Stimulated activated CD8-positive, alpha-beta memory T cell treated with anti-CD3 and anti-CD28 coated beads, Interleukin-15, amount 100 ng/mL, for 1 hour (primary cell): ENCODE results near the gene CEBPZOS.

Source experiments
- DNase-seq: peaks from one replicate; pipeline ENCODE4 v3.0.0-alpha.2; 2020; ENCODE audit warnings: low read depth

The CEBPZOS gene

GRCh38 chr2:37196320-37197195 is at the start of gene CEBPZOS:
TSS of gene CEBPZOS (plus strand) at chr2:37196496. CDS start at chr2:37199705, 3,209 bp downstream.
- peak; percentile 82 for DNase-seq

GRCh38 chr2:37148325-37148724 is 48.0 kb upstream of the CEBPZOS start:
- no peak for DNase-seq

DNA sequence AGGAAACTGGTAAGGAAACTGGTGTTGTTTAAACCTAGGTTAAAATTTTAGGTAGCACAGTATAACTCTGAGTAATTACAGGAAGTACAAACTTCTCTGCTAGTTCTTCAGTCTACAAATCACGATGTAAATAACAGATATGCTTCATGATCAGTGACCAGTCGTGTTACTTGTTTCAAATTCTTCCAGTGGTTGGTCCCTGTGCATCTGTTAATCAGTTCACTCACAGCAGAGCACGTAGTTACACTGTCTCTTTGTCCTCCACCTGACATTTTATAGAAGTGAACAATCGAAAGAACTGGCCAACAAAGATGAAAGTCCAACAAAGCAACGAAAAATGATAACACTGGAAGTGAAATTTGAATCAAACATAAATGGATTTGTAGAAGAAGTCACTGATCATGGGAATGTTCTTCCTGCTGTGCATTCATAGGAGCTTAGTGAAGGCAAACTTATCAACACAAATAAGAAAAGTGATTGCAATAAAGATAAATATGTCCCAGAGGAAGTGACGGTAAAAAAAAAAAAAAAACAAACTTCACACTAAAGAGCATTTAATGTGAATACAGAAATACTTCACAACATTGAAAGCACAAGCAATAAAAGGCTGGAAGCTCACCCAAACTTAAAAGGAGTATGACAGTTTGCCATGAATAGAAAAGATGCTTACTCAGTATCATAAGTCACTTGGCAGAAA is 46.5 kb upstream of the CEBPZOS start:
- DNase-seq = no peak

DNA sequence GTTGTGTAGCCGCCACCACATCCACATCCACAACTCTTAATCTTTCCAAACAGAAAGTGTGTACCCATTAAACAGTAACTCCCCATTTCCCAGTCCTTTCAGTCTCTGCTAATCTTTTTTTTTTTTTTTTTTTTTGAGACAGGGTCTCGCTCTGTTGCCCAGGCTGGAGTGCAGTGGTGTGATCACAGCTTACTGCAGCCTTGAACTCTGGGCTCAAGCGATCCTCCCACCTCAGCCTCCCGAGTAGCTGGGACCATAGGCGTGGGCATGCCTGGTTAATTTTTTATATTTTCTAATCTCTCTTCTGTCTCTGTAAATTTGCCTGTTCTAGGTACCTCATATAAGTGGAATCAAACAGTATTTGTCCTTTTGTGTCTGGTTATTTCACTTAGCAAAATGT is 43.1 kb upstream of the CEBPZOS start:
- DNase-seq = no peak

DNA sequence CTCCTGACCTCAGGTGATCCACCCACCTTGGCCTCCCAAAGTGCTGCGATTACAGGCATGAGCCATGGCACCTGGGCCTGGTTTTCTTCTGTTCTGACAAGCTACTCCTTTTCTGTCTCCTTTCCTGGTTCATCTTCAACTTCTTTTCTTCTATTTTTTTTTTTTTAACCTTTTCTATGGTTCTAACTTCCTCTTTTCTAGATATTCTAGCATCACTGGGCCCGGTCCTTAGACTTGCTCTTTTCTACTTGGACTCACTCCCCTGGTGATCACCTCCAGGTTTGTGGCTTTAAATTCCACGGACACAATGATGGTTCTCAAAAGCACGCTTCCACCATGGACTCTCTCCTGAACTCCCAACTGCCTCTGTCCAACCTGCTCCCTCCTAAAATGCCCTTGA is 41.5 kb upstream of the CEBPZOS start:
- DNase-seq = no peak

- DNase-seq = peak; percentile 25
Measured at GRCh38 chr2:37156071-37156856, 40.0 kb upstream of the CEBPZOS start.

DNA sequence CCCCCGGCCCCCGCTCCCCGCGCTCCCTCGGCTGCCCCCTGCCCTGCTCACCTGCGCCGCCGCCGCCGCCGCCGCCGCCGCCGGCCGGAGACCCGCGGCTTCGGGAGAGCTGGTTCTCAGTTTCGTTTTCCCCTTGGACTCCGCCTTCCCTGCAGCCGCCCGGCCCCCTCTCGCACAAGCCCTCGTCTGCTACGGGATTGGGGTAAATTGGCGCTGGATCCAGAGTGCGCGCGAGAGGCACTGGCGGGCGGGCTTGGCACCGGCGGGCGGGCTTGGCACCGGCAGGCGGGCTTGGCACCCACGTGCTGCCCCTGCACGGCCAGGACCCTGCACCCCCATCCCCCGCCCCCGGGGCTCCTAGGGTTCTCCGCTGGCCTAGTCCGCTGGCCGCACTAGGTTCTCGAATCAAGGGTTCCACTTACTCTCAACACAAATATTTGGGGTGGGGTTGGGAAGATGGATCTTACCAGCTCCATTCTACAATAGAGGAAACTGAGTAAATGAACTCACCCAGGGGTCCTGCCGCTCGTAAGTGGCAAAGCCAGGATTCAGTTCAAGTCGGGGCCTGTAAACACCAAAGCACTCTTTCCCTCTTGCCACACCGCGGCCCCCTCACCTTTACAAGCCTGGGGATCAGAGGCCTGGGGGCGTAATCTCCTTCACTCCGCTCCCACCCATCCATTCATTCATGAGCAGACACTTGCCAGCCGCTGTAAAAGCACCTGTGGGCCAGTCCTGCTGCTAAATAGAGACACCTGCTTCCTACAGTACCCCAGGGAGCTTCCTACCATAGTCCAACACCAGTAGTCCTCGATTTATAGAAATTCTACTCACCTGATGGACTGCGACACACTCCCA is 39.2 kb upstream of the CEBPZOS start, which contains the start of gene EIF2AK2:
Gene EIF2AK2 (minus strand): TSS at position 124 of the 858 bp plus-strand sequence. CDS start 9,174 bp downstream, outside the sequence.
- peak; percentile 79 for DNase-seq

DNA sequence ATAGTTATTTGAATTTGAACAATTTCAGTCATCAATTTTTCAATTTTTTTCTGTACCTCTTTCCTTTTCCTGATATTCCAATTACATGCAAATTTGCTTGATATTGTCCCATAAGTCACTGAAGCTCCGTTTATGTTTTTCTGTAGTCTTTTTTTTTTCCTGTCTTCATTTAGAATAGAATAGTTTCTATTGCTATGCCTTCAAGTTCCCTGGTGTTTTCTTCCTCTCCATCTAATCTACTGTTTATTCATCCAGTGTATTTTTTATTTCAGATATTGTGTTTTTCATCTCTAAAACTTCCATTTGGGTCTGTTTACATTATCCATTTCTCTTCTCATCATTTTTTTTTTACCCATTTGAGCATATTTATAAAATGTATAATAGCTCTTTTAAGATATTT is 31.5 kb upstream of the CEBPZOS start:
- no peak for DNase-seq

- DNase-seq = no peak
Measured at GRCh38 chr2:37167636-37168180, 28.6 kb upstream of the CEBPZOS start.

GRCh38 chr2:37168217-37168981 is 27.9 kb upstream of the CEBPZOS start:
- DNase-seq = no peak

DNA sequence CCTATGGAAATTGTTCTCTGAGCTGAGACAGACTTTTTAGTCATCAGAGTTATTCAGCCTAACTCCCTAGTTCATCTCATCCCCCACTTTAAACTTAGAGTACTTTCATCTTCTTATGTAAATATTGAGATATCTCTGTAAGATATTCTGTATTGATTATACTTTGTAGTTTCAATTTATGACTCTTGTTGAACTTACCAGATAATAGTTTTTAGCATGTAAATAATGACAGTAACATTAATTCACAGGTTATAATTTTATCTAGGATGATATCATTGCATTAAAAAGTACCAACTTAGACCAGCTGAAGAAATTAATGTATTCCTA is 24.7 kb upstream of the CEBPZOS start:
- no peak for DNase-seq

DNA sequence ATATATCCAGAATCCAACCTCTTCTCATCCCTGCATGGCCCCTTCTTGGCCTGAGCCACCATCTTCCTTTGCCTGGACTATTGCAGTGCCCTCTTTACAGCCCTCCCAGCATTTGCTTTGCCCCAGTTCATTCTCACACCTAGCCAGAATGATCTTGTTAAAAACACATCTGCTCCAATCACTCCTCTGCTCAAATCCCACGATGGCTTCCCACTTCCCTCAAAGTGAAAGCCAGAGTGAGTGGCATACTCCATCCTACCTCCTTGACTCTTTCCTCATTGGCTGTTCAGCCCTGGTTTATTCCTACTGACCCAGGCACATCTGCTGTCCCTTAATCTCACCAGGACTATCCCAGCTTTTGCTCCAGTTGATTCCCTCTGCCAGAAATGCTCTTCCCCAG is 22.6 kb upstream of the CEBPZOS start:
- DNase-seq = no peak

DNA sequence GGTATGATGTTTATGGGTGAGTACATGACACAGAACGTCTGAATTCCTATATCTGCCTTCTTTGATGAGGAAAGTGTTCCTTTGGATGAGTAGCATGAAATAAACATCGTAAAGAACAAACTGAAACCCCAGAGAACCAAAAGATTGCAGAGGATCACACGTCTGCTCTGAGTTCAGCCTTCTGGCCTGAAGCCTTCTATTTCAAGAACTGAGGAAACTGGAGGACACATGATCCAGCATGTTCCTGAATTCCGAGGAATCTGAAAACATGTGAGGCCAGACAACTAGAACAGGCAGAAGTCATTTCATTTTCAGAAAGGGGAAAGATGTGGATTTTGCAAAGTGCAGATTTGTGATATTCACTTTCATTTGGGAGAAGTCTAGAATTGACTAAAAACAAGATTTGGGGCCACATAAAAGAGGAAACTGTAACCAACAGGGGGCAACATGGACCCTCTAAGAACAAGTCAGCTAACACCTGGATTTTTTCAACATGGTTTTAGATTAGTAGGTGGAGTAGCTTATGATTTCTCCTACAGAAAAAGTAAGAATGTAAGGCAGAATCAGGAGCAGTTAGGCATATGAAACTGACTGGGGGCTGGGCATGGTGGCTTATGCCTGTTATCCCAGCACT is 16.2 kb upstream of the CEBPZOS start:
- DNase-seq = no peak

DNA sequence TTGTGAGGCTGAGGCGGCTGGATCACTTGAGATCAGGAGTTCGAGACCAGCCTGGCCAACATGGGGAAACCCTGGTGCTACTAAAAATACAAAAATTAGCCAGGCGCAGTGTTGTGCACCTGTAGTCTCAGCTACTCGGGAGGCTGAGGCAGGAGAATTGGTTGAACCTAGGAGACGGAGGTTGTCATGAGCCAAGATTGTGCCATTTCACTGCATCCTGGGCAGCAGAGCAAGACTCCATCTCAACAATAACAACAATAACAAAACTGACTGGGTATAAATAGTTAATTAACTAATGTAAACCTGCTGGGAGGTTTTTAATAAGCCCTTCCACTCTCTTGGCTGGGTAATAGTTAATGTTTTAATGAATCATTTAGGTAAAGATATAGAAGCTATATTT is 15.7 kb upstream of the CEBPZOS start:
- DNase-seq = no peak

GRCh38 chr2:37181726-37182684 is 14.3 kb upstream of the CEBPZOS start:
- no peak for DNase-seq

DNA sequence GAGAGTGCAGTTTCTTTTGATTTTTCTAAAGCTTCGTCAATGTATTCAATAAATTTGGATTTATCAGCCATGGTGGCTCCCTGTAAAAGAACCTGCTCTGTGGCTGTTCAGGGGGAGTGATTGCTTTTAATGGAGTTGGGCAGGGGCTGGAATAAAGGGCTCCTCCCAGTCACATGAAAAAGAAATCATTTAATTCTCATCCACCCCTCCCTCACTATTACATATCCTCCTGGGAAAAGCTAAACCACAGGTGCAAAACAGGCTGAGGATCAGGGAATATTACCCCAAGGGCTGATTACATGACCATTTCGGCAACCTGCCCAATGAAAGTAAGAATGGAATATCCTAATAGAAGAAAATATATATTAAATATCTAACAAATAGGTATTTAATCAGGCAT is 7.7 kb upstream of the CEBPZOS start, which contains the start of gene SULT6B1:
Gene SULT6B1 (minus strand): TSS at position 101 of the 400 bp plus-strand sequence. CDS start 30 bp downstream, at position 71.
- no peak for DNase-seq

DNA sequence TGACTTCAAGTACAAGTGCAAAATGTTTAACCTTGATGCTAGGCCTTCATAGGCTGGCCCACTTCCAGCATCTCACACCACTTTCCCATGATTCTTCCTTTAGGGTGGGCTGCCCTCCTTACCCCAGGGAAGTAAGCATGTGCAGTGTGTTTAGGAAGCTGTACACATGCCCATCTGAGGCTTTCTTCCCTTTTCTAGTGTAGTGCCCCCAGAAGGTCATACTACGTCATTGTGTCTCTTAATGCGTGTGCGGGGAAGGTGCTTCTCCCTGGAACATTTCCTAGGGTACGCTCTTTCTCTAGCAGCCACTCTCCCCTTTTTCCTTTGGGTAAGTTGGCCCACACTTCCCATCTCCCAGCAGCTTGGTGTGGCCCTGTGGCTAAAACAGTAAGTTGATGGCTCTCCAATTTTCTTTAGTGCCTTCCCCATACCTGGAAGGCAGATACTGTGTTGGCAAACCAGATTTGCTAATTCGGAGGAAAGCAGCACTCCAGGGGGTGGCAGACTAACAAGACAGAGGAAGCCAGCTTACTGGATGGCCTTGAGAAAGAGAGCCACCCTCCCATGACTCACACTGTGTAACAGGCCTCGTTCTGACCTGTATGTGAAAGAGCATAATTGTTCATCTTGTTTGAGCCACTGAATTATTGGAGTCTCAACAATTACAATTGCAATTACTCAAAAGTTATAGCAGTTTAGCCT is 6.7 kb upstream of the CEBPZOS start:
- DNase-seq = no peak

DNA sequence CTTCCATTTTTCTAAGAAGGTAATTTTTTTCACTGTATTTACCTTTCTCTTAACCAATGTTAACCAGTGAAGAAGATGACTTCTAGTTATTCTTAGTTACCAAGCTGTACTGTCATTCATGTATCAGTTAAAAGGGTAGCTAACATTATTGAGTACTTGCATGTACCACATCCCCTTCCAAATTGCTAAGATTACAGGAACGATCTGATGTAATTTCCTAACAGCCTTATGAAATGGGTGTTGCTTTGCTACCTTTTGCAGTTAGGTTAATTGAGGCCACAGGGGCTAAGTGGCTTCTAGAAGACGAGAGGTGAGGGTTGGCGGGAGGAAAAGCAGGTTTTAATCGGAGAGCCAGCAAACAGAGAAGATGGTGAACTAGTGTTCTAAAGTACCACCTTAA is 6.0 kb upstream of the CEBPZOS start:
- no peak for DNase-seq
